Measurements from ENCODE around the gene PHACTR3.

Gene PHACTR3

DNA sequence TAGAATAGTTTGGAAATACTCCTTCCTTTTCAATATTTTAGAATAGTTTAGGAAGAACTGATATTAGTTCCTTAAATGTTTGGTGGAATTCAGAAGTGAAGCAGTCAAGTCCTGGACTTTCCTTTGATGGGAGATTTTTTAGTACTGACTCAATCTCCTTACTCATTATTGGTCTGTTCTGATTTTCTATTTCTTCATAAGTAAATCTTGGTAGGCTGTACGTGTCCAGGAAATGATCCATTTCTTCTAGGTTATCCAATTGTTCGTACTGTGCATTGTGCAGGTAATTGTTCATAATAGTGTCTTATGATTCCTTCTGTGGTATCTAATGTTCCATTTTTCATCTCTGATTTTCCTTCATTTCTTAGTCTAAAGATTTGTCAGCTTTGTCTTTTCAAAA, 190.2 kb downstream of the PHACTR3 start:
- DNase-seq (ENCODE audit: low read depth in 2 of 2): no peak

- no peak for DNase-seq (ENCODE audit: low read depth in 2 of 2)
Measured at GRCh38 chr20:59800309-59800708, 196.0 kb downstream of the PHACTR3 start.

- no peak for DNase-seq (ENCODE audit: low read depth in 2 of 2)
Measured at GRCh38 chr20:59802018-59802417, 197.7 kb downstream of the PHACTR3 start.

- DNase-seq (ENCODE audit: low read depth in 2 of 2): no peak
Measured at GRCh38 chr20:59802471-59803221, 198.3 kb downstream of the PHACTR3 start.

GRCh38 chr20:59804347-59804746, 200.0 kb downstream of the PHACTR3 start:
- no peak for DNase-seq (ENCODE audit: low read depth in 2 of 2)

DNA sequence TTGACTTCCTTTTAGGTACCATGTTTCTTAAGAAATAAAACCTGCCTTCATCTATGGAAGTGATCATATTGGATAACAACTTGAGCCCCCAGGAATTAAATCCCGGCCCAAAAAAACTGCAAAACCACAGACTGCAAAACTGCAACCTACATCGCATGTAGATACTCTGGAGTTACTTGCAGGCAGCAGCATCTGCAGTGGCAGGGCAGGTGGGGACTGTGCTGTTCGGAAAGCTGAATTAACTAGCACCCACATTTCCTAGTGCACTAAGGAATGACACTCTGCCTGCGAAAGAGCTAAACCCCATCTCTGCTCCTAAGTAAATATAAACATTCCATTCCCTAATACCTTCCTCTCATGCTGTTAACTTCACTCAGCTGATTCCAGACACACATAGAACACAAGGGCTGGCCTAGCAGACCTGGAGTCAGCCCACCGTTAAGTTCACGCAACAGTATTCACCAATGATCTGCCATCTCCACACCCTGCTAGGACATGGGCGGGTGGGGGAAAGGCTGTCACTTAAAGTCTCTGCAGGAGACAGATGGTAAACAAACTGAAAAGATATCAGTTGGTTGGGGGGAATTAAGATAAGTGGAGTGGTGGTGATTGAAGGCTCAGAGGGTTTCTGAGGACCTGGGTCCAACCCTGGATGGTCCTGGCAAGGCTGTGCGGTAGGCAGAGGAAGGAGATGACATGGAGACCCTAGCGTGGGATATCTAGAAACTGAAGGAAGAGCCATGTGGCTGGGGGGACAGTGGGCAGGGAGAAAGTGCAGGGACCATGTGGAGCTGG, 200.7 kb downstream of the PHACTR3 start:
- no peak for DNase-seq (ENCODE audit: low read depth in 2 of 2)

DNA sequence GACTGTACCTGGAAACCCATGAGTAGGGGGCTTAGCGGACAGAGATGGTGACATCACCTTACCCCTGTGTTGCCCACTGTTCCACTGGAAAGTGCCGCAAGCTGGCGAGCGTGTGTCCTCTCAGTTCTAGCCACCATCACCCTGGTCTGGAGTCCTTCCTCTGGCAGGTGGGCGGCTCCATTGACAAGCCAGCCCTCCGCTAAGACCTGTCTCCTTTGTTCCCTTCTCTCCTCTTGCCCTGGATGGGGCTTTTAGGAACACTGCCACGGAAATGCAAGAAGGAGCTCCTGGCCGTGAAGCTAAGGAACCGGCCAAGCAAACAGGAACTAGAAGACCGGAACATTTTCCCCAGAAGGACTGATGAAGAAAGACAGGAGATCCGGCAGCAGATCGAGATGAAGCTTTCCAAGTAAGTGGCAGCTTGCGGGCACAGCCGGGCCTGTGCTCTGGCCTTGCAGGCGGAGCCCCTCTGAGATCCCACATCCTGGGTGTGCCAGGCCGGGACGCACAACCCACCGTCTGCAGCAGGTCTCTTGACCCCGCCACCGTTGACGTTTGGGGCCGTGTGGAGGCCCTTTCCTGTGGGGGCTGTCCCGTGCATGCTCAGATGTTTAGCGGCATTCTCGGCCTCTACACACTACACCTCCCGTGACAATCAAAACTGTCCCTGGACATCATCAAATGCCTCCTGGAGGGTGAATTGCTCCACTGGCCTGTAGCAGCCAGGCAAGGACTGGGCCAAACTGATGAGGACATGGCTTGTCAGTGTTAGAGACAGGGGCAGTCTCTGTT, 201.6 kb downstream of the PHACTR3 start:
- DNase-seq (ENCODE audit: low read depth in 2 of 2): no peak

DNA sequence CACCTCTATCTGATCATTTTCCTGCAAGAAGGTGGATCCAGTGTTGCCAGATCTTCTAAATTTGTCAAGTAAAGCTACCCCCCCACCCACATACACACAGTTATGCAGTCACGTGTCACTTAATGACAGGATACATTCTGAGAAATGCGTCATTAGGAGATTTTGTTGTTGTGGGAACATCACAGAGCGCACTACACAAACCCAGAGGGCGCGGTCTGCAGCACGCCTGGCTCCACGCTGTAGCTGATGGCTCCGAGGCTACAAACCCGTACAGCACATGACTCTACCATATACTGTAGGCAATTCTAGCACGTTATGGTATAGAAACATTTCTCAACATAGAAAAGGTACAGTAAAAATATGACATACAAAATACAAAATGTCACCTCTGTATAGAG, 202.2 kb downstream of the PHACTR3 start:
- DNase-seq (ENCODE audit: low read depth in 2 of 2): no peak

- DNase-seq (ENCODE audit: low read depth in 2 of 2): no peak
Measured at GRCh38 chr20:59807909-59808728, 203.8 kb downstream of the PHACTR3 start.

- no peak for DNase-seq (ENCODE audit: low read depth in 2 of 2)
Measured at GRCh38 chr20:59808729-59809381, 204.5 kb downstream of the PHACTR3 start.

DNA sequence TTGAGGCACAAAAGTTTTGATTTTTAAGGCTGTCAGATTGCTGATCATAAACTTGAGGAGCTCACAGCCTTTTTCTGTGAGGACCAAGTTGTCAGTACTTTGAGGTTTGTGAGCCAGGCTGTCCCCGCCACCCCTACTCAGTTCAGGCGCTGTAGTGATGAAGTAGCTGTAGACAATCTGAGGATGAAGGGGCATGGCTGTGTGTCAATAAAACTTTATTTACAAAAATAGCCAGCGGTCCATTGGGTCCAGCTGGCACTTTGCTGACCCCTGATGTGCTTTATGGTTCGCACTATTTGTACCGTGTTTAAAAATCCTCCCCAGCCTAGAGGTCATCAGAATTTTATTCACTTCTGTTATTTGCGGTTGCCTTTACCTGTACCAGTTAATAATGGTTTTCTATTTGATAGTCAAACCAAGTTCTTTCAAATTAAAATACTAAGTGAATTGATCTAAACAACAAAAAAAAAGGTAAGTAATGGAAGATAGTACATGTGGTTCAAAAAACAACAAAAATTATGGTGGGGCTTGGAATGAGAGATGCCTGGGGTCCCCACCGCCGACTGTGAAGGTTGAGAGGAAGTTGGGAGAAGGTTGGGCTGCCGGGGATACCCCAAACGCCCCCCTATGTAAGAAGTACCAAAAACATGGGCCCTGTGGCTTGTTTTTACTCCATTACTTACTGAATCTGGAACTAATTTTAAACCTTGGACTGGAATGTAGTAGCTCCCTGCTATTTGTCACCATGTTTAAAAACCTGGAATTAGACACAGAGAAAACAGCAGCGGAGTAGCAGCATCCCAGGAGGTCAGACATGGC, 205.5 kb downstream of the PHACTR3 start:
- DNase-seq (ENCODE audit: low read depth in 2 of 2): no peak

GRCh38 chr20:59810449-59811187, 206.3 kb downstream of the PHACTR3 start:
- DNase-seq (ENCODE audit: low read depth in 2 of 2): no peak

DNA sequence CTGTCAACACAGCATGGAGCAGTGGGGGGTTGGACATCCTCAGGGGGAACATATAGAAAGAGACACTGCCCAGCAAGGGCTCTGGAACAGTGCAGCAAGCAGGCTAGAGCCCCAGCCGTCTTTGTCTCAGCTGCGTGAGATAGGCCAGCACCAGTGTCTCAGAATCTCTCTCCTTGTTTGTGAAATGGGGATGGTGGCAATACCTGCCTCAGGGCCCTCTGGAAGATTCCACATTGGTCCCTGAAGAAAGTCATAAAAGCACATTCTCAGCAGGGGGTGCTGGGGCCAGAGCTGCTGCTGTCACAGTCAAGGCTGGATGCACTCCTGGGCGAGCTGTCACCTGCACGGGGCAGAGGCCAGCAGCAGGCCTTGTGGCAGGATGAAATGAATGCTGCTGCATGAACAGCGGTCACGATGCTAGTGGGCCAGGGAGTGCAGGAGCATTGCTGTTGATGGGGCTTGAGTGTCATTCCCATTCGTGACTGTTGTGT, 207.4 kb downstream of the PHACTR3 start:
- no peak for DNase-seq (ENCODE audit: low read depth in 2 of 2)

DNA sequence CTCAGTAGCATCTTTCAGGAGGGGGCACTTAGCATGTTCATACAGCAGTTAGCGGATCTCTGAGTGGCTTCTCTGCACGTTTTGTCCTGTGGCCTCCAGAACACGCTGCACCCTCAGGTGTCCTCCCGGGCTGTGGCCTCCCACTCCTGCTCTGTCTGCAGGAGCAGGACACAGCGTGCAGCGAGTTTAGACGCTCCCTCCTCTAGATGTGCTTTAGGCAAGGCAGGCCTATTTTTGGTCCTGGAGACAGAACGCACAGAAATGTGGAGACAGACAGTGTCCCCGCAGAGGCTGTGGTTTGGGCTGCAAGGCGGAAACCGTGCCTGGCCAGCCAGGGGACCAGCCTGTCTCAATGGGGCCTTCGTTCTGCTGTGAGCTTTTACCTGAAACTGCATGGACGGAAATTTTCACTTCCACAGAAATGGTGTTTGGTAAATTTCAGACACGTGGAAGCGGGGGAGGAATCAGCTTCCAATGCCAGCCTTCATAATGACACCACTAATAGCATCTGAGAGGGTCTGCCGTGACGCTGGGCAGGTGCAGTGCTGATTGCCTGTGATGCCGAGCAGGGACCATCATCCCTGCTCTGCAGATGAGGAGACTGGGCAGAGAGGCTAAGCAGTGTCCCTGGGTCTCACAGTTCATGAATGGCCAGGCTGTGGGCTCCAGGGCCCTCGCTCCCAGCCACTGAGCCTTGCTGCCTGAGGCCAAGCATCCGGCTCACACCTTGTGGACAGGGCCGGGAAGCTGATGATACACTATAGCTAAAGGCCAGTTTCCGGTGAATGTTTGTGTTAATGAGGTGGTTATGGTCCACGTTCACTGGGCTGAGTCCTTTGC, 208.2 kb downstream of the PHACTR3 start:
- DNase-seq (ENCODE audit: low read depth in 2 of 2): no peak

GRCh38 chr20:59813126-59813947, 209.0 kb downstream of the PHACTR3 start:
- DNase-seq (ENCODE audit: low read depth in 2 of 2): no peak

DNA sequence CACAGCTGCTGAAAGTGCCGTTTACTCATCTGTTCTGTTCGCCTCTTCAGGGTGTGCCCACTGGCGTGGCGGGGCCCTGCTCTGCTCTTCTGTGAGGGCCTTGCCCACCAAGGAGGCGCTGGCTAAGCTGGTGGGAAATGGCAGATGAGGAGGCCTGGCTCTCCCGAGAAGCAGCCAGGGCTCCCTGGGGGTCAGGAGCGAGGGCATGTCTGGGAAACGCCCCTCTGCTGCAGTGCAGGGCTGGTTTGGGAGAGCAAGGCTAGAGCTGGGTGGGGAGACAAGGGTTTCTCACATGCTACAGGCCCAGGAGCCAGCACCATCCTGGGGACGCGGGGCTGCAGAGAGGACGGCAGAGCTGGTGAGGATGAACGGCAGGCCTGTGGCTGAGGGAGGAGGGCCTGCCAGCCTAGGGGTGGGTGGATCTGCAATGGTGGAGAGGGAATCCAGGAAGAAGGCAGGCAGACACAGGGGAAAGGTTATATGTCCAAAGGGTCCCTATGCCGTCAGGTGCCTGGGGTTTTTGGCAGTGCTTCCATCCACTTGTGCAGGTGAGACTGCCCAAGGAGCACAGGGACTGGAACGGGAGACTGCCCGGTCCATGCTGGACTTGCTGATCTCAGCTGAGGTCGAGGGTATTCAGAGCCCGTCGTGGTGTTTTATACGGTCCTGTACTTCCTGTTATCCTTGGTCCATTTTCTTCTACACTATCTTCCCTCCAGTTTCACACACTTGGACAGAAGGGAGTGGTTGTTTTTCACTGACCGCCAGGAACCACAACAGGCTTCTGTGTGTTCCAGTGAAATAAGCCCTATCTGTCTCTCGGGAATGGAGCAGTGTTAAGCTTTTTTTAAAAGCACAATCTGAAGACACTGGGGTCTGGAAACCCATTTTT, 209.9 kb downstream of the PHACTR3 start:
- no peak for DNase-seq (ENCODE audit: low read depth in 2 of 2)
